GM19467 (cell line): Measurements from ENCODE around the gene SWI5.
"Not testable (repeated sequence)": the region's sequence is repeated elsewhere in the genome, so short reads cannot be mapped to it uniquely, and the experiment has no call there.

Source experiments
- ATAC-seq: cut with Tn5 transposase; IDR thresholded peaks from one replicate; pipeline ENCODE4 v1.9.1; 2021; ENCODE audit warnings: mild to moderate bottlenecking, moderate library complexity; ENCODE audit not compliant: unreplicated experiment

The SWI5 gene

GRCh38 chr9:128276574-128277270 lies 646 bp downstream of the SWI5 start:
- no peak for ATAC-seq

GRCh38 chr9:128279088-128280073 lies 3.3 kb downstream of the SWI5 start:
- not testable (repeated sequence) for ATAC-seq

GRCh38 chr9:128280084-128280622 lies 4.1 kb downstream of the SWI5 start:
- no peak for ATAC-seq

GRCh38 chr9:128282500-128282899 lies 6.4 kb downstream of the SWI5 start:
- ATAC-seq = no peak

- no peak for ATAC-seq
Observed at GRCh38 chr9:128285033-128285784, 9.1 kb downstream of the SWI5 start.

GRCh38 chr9:128286440-128286839 lies 10.4 kb downstream of the SWI5 start:
- ATAC-seq = no peak

GRCh38 chr9:128288273-128289004 lies 12.4 kb downstream of the SWI5 start:
- ATAC-seq = no peak

GRCh38 chr9:128292009-128292408 lies 15.9 kb downstream of the SWI5 start:
- ATAC-seq = no peak

GRCh38 chr9:128293091-128293490 lies 17.0 kb downstream of the SWI5 start:
- no peak for ATAC-seq

GRCh38 chr9:128294142-128294541 lies 18.1 kb downstream of the SWI5 start:
- no peak for ATAC-seq

GRCh38 chr9:128296340-128297220 lies 20.5 kb downstream of the SWI5 start:
- ATAC-seq = no peak

GRCh38 chr9:128297221-128297773 lies 21.2 kb downstream of the SWI5 start:
- ATAC-seq = no peak

- no peak for ATAC-seq
Observed at GRCh38 chr9:128298535-128299482, 22.7 kb downstream of the SWI5 start.

- ATAC-seq = no peak
Observed at GRCh38 chr9:128304136-128304970, 28.3 kb downstream of the SWI5 start.

- no peak for ATAC-seq
Observed at GRCh38 chr9:128304971-128305288, 28.9 kb downstream of the SWI5 start.

GRCh38 chr9:128309551-128309950 lies 33.5 kb downstream of the SWI5 start:
- ATAC-seq = no peak

GRCh38 chr9:128310461-128310860 lies 34.4 kb downstream of the SWI5 start:
- ATAC-seq = no peak
